NCI-H146 (cell line): ENCODE data around the gene UNC80.

Experiments used
- DNase-seq: peaks from one replicate; lab custom pipeline; 2025; lab: John Stamatoyannopoulos, UW

Gene UNC80

DNA sequence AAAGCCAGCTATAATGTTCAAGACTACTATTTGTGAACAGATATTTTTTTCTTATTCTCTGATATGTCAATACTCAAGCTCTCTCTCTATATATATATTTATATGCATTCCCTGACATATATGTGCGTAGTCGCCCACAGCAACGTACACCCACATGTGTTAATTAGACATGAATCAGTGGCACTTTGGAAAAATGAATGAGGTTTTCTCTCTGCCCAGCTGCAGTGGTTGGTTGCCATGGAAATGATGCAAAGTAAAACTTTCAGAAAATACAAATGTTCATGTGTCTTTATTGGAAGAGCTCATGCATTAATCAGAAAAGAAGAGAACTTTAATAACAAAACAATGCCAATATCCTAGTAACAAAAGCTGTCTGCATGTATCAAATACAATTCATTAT is 34.7 kb downstream of the UNC80 start:
- DNase-seq = no peak

DNA sequence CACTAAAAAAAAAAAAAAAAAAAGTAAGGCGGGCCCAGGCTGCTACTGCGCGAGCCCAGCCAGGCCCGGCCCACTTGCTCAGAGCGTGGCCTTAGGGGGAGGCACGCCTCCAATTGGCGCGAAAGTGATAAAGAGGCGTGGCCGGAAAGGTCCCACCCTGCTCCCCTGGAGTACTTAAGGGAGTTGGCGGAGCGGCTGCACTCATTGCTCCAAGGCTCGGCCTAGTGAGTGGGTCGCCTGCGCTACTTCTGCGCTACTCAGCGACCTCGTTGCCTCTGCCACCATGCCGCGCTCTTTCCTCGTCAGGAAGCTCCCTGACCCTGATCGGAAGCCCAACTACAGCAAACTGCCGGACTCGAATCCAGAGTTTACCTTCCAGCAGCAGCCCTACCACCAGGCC is 36.9 kb downstream of the UNC80 start:
- no peak for DNase-seq

DNA sequence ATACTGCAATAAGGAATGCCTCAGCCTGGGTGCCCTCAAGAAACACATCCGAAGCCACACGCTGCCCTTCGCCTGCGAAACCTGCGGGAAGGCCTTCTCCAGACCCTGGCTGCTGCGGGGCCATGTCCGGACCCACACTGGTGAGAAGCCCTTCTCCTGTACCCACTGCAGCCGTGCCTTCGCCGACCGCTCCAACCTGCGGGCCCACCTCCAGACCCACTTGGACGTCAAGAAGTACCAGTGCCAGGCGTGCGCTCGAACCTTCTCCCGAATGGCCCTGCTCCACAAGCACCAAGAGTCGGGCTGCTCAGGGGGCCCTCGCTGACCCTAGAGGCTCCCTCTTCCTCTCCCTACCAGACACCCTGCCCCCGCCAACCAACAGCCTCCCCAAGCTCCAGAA is 37.6 kb downstream of the UNC80 start:
- DNase-seq = no peak

DNA sequence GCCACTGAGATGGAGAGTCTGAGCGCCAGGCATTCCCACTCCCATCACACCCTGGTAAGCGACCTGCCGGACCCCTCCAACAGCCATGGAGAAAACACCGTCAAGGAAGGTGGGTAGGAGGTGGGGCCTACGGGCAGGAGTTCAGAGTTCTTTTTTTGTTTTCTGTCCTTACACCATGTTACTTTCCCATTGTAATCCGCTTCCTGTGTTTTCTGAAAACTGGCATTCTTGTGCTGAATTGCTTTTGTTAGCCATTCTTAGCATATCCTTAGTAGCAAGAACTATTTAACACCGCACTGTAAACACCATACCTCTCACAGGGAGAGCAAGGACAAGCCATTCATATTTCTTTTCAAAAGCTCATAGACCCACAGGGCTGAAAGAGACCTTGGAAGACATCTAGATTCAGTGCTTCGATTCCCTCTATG is 46.2 kb downstream of the UNC80 start:
- DNase-seq = no peak

DNA sequence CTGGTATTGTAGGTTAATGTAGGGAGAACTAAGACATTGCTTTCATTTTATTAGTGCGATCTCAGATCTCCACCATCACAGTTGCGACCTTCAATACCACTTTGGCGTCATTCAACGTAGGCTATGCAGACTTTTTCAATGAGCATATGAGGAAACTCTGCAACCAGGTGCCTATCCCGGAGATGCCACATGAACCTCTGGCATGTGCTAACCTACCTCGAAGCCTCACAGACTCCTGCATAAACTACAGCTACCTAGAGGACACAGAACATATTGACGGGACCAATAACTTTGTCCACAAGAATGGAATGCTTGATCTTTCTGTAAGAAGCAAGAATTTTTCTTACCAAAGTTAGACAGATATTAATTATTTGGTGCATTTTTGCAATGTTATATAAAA is 47.3 kb downstream of the UNC80 start:
- DNase-seq = no peak

DNA sequence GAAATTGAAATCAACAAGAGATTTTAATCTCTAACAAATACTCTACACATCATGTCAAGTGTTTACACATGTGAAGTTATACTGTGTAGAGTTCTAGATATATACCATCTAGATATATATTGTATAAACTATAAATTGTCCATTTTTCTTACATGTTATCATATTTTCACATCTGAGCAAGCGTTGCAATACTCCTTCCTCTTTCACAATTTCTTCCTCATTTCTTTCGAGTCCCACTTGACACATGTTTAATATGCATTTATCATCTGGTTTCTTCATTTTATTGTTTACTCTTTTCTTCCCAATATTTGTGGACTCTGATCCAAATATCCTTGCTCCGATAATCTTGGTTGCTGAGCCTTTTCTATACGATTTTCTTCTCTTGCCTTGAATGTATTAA is 50.2 kb downstream of the UNC80 start:
- no peak for DNase-seq

DNA sequence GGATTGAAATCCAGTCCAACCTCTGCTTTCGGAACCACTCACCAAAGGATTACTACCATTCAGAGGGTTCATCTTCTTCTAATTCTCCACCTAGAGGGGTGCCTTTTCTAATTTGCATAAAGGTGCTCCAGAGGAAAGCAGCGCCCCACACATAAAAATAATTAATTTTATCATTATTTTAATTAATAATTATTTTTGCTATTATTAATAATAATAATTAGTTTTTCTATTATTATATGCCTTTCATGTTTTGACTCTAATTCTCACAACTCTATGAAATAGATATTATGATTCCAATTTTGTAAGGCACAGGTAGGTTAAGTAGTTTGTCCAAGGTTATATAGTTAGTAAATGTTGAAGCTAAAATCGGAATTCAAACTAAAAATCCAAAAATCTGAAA is 51.9 kb downstream of the UNC80 start:
- no peak for DNase-seq

DNA sequence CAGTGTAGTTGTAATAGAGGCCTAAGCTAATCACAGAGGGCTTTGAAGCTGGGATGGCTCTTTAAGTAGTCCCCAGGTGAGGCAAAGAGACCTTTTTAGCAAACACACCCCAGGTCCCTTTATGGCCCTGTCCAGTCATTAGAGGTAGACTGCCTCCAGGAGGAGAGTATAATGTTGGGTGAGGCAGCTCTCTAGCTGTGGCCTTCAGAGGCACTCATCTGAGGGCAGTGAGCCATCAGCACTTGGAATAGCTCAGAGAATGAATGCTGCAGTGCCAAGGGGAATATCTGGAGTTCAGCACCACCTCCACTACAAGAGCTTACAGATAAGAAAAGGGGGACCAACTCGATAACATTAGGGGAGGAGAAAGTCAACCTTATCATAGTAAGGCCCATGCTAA is 52.8 kb downstream of the UNC80 start:
- no peak for DNase-seq

DNA sequence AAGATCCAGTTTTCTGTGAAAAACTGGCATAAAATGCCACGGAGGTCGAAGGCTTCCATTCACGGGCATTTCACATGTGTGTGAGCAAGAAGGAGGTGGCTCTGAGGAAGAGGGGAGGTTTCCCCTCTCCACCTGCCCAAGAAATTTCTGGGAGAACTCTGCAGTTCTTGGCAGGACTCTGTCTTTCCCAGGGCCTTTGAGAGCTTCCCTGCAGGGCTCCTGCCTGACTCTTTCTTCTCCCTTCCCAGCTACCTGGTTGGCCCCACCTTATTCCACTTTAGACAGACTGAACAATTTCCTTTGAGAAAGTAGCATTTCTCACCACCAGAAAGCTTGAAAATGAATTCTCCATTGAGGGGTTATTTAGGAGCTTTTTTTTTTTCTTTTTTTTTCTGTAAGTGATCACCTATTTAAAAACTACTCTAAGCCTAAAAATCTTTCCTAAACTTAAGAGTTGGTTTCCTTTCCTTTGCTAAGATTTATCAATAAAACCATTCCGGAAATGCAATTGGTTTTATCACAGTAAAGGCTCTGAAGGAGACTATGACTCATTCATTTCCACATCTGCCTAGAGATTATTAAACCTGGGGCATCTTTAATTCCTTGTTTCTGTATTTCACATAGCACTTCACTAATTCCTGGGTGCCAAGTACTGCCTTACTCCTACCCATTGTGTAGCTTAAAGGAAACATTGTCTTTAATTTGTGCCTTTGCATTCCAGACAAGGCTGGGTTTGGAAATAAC is 59.3 kb downstream of the UNC80 start:
- DNase-seq = no peak

DNA sequence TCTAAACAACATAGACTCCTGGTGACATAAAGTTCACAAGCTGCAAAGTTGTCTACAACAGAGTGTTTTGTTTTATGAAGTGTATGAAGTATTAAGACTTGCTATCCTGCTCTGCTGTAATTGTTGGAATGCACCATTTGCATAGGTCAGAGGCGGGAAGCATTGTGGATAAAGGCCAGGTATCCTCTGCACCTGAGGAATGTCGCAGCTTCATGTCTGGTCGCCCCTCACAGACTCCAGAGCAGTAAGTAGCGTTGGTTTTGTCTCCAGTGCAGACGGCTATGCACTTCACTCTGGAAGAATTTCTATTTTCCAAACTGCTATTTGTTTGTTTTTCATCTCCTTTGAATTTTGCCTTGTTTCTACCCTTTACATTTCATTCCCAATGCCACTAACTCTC is 63.1 kb downstream of the UNC80 start:
- no peak for DNase-seq

DNA sequence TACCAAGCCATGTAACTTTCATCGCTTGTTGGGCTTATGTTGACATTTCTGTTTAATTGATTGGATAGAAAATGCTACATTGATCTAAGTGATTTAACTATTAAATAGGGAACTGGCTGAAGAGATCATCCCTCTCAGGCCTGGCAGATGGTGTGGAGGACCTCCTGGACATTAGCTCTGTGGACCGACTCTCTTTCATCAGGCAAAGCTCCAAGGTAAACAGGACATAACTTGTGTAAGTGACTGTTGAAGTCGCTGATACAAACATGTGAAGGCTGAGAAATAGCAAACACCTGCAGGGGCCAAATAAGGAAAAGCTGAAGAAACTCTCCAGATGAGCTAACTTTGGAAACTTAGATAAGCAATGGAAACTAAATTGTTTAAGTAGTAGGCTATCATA is 68.8 kb downstream of the UNC80 start:
- no peak for DNase-seq

DNA sequence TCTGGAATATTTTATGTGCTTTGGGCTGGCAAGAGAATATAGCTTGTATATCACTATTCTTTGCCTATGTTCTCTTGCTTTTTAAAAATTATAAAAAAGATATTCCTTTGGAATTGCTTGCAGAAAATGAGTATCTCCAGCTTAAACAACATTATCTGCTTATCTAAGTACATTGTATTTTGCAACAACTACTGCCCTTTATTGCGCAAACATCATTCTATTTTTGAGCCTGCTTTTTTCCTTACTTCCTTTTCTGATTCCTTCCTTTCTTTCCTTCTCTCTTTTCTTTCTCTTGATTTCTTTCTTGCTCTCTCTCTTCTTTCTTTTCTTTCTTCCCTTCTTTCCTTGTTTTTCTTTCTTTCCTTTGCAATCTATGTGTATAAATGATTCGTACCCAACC is 74.0 kb downstream of the UNC80 start:
- DNase-seq = no peak

DNA sequence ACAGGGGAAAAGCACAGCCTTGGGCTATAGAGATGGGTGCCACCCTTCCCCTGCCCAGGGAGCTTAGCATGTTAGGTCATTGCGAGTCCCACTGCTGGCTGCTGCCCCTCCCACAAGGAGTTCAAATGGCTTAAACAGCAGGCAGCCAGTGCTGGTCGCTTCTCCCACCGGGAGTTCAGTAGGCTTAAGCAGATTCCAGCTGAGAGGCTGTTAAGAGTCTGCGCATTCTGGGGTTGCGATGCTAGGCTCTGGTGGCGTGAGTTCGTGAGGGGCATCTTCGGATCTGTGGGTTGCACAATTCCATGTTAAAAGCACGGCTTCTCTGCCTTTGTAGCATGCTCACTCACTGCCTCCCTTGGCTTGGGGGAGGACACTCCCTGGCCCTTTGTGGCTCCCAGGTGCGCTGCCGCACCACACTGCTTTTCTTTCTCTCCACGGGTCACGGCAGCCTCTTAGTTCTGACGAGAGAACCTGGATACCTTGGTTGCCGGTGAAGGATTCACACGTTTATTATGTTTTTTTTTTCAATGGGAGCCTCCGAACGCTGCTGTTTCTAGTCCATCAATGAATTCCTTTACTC is 93.2 kb downstream of the UNC80 start:
- no peak for DNase-seq

DNA sequence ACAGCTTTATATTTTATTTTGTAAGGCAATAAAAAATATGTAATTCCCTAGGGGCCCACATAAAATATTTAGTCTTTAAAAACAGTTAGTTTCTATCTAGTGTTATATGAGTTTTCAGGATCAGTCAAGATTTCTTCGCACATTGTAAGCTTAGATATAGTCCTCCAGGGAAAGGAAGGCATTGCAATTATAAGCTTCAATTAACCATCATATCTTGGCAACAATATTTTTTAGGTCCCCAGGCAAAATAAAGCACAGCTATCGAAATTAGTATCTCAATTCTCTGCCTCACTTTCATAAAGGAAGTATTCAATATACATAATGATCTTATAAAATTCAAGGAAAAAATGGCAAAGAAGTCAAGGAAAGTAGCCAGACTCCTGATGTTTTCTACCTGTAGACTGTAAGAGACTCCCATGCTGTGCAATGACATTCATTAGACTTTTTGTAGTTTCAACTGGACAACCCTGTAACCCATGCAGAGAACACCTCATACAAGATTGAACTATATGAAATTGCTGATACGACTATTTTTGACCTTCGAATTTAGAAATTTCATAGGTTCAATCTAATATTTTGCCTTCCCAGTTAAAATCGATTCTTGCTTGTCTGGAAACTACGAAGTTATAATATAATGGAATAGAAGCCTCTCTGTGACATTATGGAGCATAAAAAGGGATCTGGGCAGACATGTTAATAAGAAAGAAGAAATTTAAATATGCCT is 96.8 kb downstream of the UNC80 start:
- no peak for DNase-seq

DNA sequence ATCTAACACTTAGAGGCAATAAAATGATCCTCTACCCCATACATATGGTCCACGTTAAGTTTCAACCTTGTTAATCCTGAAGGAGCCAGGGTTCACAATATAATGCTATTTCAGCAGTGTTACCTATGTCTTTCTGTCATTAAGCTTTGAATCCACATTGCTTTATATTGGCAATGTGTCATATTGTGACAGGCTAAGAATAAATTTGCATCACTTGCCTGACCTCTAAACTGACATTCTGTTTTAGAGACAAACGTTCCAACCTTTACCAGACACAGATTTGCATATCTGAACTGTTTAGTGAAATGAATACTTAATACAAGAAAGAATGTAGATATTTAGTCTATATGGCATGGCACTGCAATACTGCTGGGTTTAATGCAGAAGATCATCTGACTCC is 98.4 kb downstream of the UNC80 start:
- DNase-seq = no peak

DNA sequence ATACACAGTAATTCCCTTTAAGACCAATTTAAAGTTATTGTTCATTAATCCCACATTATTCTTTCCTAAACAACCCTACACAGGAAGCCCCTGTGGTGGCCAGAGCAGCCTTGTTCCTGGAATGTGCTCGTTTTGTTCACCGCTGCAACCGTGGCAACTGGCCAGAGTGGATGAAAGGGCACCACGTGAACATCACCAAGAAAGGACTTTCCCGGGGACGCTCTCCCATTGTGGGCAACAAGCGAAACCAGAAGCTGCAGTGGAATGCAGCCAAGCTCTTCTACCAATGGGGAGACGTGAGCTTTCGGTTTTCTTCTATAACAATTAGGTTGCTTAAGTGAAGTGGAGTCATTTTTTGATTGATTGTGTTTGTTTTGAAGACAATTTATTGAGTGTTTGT is 101.0 kb downstream of the UNC80 start:
- no peak for DNase-seq

DNA sequence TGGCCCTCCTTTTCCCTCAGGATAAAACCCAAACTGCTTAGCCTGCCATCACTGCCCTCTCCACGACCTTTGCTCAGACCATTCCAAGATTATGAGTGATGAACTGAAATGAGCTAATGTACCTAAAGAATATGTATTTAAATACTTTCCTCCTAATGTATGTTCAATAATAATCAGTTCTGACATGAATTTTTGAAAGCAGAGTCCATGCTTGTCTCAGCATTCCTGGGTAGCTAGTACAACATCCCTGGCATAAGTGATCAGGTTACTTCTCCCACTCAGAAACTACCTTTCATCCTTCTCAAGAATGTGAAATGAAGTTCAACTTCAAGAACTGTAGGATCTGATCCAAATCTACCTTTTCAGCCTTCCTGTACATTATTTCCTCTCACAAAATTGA is 103.6 kb downstream of the UNC80 start:
- no peak for DNase-seq

DNA sequence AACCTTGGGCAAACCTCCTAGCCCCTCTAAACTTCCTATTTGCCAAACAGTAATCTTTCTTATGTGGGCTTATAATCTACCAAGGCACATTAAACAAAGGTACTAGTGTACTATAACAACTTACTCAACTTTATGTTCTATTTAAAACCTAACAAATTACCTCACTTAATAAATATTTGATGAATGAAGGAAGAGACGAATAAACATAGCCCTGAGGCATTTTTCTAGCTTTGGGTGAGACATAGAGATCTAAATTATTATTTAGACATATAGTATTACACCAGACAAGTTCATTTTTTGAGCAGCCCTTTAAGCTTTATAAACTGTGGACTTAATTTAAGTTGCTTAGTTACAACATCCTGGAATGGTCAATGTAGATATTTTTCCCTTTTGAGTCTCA is 104.6 kb downstream of the UNC80 start:
- DNase-seq = no peak

DNA sequence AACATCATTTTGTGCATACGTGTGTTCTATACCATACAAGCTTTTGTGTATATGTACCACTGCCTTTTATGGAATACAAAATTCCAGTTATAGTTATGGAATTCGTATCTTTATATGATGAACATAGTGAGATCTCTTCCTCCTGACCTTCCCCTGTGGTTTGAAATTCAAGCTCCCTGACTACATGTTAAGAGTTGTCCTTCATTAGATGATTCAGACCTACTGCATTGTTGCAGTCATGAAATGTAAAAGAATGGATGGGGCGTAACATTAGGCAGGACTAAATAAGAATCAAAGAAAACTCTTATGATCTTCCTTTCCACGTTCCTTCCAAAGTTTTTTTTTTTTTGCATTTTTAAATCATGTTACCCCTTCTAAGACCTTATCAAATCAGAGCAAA is 107.1 kb downstream of the UNC80 start:
- no peak for DNase-seq

DNA sequence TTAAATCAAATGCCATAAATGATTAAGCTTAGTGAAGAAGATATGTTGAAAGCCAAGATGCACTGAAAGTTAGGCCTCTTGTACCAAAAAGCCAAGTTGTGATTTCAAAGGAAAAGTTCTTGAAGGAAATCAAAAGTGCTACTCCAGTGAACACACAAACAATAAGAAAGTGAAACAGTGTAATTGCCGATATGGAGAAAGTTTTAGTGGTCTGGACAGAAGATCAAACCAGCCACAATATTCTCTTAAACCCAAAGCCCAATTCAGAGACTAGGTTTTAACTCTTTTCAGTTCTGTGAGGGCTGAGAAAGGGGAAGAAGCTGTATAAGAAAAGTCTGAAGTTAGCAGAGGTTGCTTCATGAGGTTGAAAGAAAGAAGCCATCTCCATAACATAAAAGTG is 129.0 kb downstream of the UNC80 start:
- DNase-seq = no peak

DNA sequence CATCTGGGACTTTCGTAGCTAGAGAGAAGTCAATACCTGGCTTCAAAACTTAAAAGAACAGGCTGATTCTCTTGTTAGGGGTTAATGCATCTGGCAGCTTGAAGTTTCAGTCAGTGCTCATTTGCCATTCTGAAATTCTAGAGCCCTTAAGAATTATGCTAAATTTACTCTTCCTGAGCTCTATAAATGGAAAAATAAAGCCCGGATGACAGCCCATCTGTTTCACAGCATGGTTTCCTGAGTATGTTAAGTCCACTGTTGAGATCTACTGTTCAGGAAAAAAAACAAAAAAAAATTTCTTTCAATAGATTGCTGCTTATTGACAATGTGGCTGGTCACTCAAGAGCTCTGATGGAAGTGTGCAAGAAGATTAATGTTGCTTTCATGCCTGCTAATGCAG is 129.5 kb downstream of the UNC80 start:
- DNase-seq = no peak

DNA sequence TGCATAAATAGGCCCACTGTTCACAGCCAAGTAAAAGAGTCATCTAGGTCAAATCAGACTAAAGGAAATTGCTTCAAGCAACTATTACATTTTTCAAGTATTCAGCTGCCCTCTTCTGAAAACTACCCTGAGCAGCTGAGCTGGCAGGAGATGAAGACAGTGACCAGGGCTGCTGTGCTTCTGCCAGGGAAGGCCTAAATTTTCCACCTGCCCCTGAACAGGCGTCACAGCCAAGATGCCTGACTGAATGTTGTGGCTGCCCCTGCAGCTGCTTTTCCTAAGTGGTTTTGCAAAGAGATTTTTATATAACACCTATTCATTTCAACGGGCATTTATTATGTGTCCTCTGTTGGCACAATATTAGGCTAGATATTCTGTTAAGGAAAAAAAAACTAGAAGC is 134.1 kb downstream of the UNC80 start:
- no peak for DNase-seq

DNA sequence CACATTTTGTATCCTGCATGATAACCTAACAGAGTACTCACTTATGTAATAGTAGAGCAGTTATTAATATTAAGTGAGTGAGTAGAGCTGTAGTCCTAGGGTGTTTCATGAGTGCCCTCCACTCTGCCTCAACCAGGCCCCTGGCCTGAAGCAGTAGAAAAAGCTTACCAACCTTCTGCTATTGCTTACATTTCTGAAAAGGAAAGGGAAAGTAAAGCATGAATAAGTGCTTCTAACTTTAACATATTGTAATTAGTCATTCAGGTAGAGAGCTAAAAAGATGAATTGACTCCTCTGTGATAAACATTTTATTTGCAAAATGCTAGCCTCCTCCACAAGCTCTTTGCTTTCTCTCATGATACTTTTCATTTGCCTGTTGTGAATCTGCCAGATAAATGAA is 136.1 kb downstream of the UNC80 start:
- DNase-seq = no peak

DNA sequence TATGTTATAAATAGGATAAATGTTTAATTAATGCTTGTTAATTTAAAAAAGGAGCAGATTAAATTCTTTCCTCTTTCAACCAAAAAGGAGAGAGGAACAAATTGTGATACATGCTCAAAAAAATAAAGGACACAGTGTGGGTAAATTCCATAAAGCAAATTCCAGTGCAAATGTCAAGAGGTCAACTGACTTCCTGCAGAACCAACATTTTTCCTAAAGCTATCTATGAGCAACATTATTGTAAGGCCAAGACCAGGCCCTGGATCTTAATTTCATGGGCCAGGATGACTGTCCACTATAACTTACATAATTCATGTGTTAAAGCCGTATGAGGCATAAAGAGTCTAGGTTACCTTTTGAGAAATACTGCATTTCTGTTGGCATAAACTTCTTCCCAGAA is 136.9 kb downstream of the UNC80 start:
- no peak for DNase-seq
